ENCODE results near the gene KIR2DL3.
"Not testable (repeated sequence)": the region's sequence is repeated elsewhere in the genome, so short reads cannot be mapped to it uniquely, and the experiment has no call there.

KIR2DL3 gene

DNA sequence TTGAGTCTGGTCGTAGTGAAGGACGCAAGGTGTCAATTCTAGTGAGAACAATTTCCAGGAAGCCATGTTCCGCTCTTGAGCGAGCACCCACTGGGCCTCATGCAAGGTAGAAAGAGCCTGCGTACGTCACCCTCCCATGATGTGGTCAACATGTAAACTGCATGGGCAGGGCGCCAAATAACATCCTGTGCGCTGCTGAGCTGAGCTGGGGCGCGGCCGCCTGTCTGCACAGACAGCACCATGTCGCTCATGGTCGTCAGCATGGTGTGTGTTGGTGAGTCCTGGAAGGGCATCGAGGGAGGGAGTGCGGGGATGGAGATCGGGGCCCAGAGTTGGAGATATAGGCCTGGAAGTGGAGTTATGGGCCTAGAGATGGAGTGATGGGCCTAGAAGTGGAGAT is at the start of gene KIR2DL3:
Gene KIR2DL3 (plus strand): TSS at position 208 of the 400 bp plus-strand sequence. CDS start 33 bp downstream, at position 241.
- not testable (repeated sequence) for DNase-seq

GRCh38 chr19:54691582-54692297 is 46.6 kb upstream of the KIR2DL3 start:
- DNase-seq: no peak

DNA sequence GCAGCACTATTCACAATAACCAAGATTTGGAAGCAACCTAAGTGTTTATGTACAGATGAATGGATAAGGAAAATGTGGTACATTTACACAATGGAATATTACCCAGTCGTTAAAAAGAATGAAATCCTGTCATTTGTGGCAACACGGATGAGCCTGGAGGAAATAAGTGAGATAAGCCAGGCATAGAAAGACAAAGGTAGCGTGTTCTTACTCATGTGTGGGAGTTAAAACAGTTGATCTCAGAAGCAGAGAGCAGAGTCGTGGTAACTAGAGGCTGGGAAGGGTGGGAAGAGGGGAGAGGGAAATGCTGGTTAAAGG is 46.1 kb upstream of the KIR2DL3 start:
- no peak for DNase-seq

DNA sequence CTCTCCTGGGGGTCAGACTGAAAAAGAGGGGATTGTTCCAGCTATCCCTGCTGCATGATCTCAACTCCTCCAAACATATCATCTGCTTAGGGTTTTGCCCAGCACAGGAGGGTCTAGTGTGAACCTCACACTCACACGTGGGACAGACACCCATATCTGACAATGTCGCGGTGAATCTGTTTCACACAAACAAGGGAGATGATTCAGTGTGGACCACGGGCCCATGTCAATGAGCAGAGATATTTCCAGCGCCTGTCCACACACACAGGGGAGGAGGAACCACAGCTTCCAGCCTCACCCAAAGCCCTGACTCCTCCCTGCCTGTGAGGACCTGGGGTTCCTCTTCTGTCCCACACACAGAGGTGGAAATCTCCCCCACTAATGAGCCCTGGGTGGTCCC is 43.7 kb upstream of the KIR2DL3 start:
- no peak for DNase-seq

- no peak for DNase-seq
These were observed 42.2 kb upstream of the KIR2DL3 start for GRCh38 chr19:54696117-54696548.

- no peak for DNase-seq
These were observed 41.5 kb upstream of the KIR2DL3 start for GRCh38 chr19:54696766-54697165.

- DNase-seq: not testable (repeated sequence)
These were observed 40.6 kb upstream of the KIR2DL3 start for GRCh38 chr19:54697716-54698115.

- DNase-seq: no peak
These were observed 33.4 kb upstream of the KIR2DL3 start for GRCh38 chr19:54704928-54705327.

GRCh38 chr19:54707962-54708361 is 30.4 kb upstream of the KIR2DL3 start:
- DNase-seq: no peak

DNA sequence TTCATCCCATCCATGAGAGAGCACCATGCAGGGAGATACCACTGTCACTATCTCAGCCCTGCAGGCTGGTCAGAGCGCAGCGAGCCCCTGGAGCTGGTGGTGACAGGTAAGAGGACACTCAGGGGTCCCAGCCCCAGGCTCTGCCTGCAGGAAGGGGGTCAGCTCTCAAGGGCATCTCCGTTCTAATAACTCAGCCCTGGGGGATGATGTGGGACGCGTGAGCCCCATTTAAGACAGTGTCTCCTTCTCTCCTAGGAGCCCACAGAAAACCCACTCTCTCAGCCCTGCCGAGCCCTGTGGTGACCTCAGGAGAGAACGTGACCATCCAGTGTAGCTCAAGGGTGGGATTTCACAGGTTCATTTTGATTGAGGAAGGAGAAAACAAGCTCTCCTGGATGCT is 29.5 kb upstream of the KIR2DL3 start:
- no peak for DNase-seq

- no peak for DNase-seq
These were observed 28.9 kb upstream of the KIR2DL3 start for GRCh38 chr19:54709212-54709948.

DNA sequence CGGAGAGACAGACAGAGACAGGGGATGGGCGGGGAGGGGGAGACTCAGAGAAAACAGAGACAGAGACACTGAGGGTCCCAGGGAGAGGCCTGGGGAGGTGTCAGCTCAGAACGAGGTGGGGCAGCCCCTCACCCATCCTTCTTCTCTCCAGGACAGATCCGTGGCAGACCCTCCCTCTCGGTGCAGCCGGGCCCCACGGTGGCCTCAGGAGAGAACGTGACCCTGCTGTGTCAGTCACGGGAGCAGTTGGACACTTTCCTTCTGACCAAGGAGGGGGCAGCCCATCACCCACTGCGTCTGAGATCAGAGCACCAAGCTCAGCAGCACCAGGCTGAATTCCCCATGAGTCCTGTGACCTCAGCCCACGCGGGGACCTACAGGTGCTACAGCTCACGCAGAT is 28.4 kb upstream of the KIR2DL3 start:
- DNase-seq: not testable (repeated sequence)

DNA sequence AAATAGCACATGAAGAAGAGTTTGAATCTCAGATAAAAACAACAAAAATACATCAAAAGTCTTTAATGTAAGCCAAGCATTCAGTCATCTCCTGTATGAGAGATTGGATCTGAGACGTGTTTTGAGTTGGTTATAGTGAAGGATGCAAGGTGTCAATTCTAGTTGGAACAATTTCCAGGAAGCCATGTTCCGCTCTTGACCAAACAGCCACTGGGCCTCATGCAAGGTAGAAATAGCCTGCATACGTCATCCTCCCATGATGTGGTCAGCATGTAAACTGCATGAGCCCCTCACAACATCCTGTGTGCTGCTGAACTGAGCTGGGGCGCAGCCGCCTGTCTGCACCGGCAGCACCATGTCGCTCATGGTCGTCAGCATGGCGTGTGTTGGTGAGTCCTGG is 14.2 kb upstream of the KIR2DL3 start, which contains the start of gene KIR3DL3:
Gene KIR3DL3 (plus strand): TSS at position 301 of the 400 bp plus-strand sequence. CDS start 55 bp downstream, at position 356.
- no peak for DNase-seq

GRCh38 chr19:54724644-54725043 is 13.7 kb upstream of the KIR2DL3 start:
- DNase-seq: no peak

DNA sequence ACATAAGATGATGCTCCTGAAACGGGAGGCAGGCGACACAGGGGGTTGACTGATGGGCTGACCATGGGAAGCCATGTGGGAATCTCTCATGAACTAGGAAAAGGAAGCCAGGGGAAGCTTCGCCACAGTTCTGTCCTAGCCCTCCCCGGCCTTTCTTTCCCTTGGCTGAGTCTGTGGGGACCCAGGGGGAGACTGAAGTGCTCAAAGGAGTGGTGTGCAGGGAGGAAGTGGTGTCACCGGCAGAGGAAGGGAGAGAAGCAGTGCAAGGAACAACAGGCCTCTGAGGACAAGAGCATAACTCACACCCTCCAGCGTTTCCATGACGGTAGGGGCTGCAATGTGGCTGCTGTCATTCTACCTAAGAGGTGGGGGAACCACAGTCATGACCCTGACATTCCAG is 13.0 kb upstream of the KIR2DL3 start:
- no peak for DNase-seq

DNA sequence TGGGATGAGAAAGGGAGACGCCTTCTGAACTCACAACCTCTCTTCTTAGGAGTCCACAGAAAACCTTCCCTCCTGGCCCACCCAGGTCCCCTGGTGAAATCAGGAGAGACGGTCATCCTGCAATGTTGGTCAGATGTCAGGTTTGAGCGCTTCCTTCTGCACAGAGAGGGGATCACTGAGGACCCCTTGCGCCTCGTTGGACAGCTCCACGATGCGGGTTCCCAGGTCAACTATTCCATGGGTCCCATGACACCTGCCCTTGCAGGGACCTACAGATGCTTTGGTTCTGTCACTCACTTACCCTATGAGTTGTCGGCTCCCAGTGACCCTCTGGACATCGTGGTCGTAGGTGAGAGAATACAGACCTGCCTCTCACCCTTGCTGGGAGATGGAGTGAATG is 10.8 kb upstream of the KIR2DL3 start:
- no peak for DNase-seq

DNA sequence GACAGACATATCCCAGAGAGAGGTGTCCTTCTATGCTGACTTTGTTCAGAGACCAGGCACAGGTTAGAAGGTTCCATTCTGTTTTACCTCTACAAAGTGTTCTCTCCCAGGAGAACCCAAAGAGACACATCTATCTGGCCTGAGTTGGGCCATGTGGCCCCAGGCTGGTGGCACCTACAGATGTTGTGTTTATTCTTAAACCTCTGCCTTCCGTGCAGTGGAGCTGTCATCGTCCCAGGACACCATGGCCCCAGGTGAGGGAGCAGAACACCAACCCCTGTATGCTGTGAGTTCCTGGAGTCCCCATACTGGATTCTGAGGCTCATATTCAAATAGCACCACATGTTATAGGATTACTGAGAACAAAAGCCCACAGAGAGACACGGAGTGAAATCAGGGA is 10.1 kb upstream of the KIR2DL3 start:
- DNase-seq: no peak

DNA sequence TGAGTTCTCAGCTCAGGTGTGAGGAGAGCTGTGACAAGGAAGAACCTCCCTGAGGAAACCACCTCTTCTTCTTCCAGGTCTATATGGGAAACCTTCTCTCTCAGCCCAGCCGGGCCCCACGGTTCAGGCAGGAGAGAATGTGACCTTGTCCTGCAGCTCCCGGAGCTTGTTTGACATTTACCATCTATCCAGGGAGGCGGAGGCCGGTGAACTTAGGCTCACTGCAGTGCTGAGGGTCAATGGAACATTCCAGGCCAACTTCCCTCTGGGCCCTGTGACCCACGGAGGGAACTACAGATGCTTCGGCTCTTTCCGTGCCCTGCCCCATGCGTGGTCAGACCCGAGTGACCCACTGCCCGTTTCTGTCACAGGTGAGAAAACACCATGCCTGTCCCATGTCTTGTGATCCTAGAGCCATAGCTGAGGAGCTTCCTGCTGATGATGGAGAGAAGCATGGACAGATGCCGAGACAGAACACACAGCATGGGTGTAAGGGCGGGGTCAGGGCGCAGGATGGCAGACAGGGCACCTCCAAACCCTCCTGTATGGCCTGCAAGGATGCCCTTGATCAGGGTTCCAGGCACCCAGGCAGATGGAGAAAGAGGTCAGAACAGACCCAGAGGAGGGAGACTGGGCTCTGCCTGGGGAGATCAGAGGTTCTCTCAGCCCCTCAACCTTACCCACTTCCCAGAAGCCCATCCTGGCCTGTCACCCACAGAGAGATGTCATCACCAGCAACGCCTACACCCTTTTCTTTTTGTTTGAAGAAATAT is 8.7 kb upstream of the KIR2DL3 start:
- no peak for DNase-seq

GRCh38 chr19:54731191-54731590 is 7.1 kb upstream of the KIR2DL3 start:
- DNase-seq: no peak

GRCh38 chr19:54738715-54739114 is 402 bp downstream of the KIR2DL3 start:
- DNase-seq: no peak

GRCh38 chr19:54739587-54740497 is 1.5 kb downstream of the KIR2DL3 start:
- no peak for DNase-seq

- not testable (repeated sequence) for DNase-seq
These were observed 3.6 kb downstream of the KIR2DL3 start for GRCh38 chr19:54741950-54742349.
